ENCODE data around the gene CCDC30. TPM values are rescaled to one million over a fixed set of nuclear protein-coding genes. Genes with fewer than 3 reads are reported as not detected.
A peak's percentile ranks its signal among the peaks of the same experiment; 100 is the strongest.

Gene CCDC30
- polyA plus RNA-seq, 3 donors, result 0.95 to 1.5 (median 1.2) TPM

DNA sequence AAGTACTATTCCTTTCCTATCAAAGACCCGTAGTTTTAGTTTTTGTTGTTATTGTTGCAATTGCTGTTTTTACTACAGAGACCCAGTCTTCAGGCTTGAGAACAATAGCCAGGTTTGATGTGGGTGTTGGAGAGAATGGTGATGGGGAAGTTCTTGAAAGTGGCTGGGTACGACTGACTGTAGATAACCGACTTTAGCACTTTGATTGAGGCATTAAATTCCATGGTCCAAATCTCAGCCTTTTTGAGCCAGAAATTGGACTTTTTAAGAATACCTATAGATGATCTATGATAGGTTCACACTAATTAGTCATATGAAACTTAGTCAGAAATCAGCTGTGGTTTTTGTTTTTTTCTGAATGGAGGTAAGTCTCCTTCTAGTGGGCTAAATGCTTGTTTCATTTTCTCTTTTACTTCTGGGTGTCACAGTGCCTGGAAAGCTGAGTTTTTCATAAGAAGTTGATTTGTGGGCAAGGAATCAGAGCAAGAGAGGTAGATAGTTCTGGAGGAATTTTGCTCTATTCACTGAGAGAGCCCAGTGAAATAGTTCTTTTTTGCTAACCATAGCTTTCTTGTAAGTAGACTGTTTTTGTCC lies 197.9 kb downstream of the CCDC30 start:
- Mint-ChIP-seq H3K4me1 (peaks cover 20% of the 10 kb centered on the region), H3K9me3 (no peaks in the 10 kb centered on the region), H3K36me3 (peaks cover 42 to 50% of the 10 kb centered on the region in 2 donors), H3K27me3 (ENCODE audit: low read depth in 3 of 3) (peaks cover 0 to 3% (median 0%) of the 10 kb centered on the region in 3 donors), H3K4me3 (no peak overlapping the region), H3K27ac (peak overlapping the region in 1 of 7 donors; percentile 5)
- H3K9me3 ChIP-seq (replicated peaks in 1 of 2; ENCODE audit: control insufficient read depth in 1 of 2, insufficient read depth in 1 of 2, low read length in 2 of 2), result no peaks in the 10 kb centered on the region
- H3K4me2 ChIP-seq (replicated peaks; ENCODE audit: extremely low read depth, low read length, poor library complexity, severe bottlenecking), result no peak overlapping the region
- intact Hi-C loops (cut with micrococcal nuclease), result loop anchor here in 1 of 2 donors (2.0 kb wide), 1 partner anchor 22 kb away; the partner anchor contains the start of gene YBX1
- H3K79me2 ChIP-seq (ENCODE audit: insufficient read depth, low read length), result peaks cover 36% of the 10 kb centered on the region
- H3K27ac ChIP-seq (ENCODE audit: low read depth in 1 of 2, low read length in 2 of 2), result no peak overlapping the region
- H3K27me3 ChIP-seq (ENCODE audit: control insufficient read depth in 2 of 2, insufficient read depth in 2 of 2, low read length in 2 of 2), result no peaks in the 10 kb centered on the region
- H3K36me3 ChIP-seq (replicated peaks in 1 of 2; ENCODE audit: control insufficient read depth in 1 of 2, insufficient read depth in 2 of 2, low read length in 2 of 2), result peaks cover 43 to 63% of the 10 kb centered on the region in 2 donors
- no peak overlapping the region for H2AFZ ChIP-seq (ENCODE audit: insufficient read depth, low read depth, low read length, poor library complexity, severe bottlenecking)
- H3K9ac ChIP-seq (ENCODE audit: insufficient read depth, low read length, poor library complexity, severe bottlenecking), result no peak overlapping the region
- H3K4me1 ChIP-seq (ENCODE audit: control insufficient read depth in 1 of 2, insufficient read depth in 2 of 2, low read length in 2 of 2), result peaks cover 15 to 18% of the 10 kb centered on the region in 2 donors
- TF ChIP-seq, protein P1, sequence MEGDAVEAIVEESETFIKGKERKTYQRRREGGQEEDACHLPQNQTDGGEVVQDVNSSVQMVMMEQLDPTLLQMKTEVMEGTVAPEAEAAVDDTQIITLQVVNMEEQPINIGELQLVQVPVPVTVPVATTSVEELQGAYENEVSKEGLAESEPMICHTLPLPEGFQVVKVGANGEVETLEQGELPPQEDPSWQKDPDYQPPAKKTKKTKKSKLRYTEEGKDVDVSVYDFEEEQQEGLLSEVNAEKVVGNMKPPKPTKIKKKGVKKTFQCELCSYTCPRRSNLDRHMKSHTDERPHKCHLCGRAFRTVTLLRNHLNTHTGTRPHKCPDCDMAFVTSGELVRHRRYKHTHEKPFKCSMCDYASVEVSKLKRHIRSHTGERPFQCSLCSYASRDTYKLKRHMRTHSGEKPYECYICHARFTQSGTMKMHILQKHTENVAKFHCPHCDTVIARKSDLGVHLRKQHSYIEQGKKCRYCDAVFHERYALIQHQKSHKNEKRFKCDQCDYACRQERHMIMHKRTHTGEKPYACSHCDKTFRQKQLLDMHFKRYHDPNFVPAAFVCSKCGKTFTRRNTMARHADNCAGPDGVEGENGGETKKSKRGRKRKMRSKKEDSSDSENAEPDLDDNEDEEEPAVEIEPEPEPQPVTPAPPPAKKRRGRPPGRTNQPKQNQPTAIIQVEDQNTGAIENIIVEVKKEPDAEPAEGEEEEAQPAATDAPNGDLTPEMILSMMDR (IDR thresholded peaks at IDR 0.05), result no peak
- no peak overlapping the region for H3K4me3 ChIP-seq (replicated peaks in 1 of 3; ENCODE audit: low read depth in 2 of 3, low read length in 3 of 3)
- no CpG with 5 or more reads among the region's 3 CpGs for WGBS (ENCODE audit: insufficient coverage)
- no peaks in the 10 kb centered on the region for H4K20me1 ChIP-seq (ENCODE audit: insufficient read depth, low read length)
- no peak for DNase-seq

DNA sequence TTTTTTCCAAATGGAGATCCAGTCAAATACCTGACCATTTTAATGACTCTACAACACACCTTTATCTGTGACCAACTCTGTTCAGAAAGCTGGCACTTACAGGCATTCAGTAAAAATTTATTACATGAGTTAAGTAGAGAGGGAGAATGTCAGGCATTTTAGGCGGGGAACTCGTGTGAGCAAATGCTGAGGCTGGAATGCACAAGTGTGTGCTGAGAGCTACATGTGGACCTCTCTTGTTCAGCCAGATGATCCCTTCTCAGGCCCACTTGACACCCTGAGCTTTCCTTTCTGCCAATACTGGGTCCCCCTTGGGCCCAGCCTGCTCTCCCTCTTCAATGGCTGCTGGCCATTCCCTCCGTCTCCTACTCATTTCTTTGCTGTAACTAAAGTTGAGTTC lies 206.8 kb downstream of the CCDC30 start:
- Histone ChIP-seq H4K20me1 (ENCODE audit: insufficient read depth, low read length) (no peaks in the 10 kb centered on the region), H3K9ac (ENCODE audit: insufficient read depth, low read length, poor library complexity, severe bottlenecking) (no peak overlapping the region), H3K27ac (ENCODE audit: low read depth in 1 of 2, low read length in 2 of 2) (no peak overlapping the region), H3K79me2 (ENCODE audit: insufficient read depth, low read length) (no peaks in the 10 kb centered on the region), H3K4me2 (replicated peaks; ENCODE audit: extremely low read depth, low read length, poor library complexity, severe bottlenecking) (no peak overlapping the region), H3K4me1 (ENCODE audit: control insufficient read depth in 1 of 2, insufficient read depth in 2 of 2, low read length in 2 of 2) (no peaks in the 10 kb centered on the region), H3K4me3 (replicated peaks in 1 of 3; ENCODE audit: low read depth in 2 of 3, low read length in 3 of 3) (no peak overlapping the region), H2AFZ (ENCODE audit: insufficient read depth, low read depth, low read length, poor library complexity, severe bottlenecking) (no peak overlapping the region), H3K27me3 (ENCODE audit: control insufficient read depth in 2 of 2, insufficient read depth in 2 of 2, low read length in 2 of 2) (no peaks in the 10 kb centered on the region), H3K9me3 (replicated peaks in 1 of 2; ENCODE audit: control insufficient read depth in 1 of 2, insufficient read depth in 1 of 2, low read length in 2 of 2) (no peaks in the 10 kb centered on the region), H3K36me3 (replicated peaks in 1 of 2; ENCODE audit: control insufficient read depth in 1 of 2, insufficient read depth in 2 of 2, low read length in 2 of 2) (peaks cover 54 to 83% of the 10 kb centered on the region in 2 donors)
- no peak overlapping the region for H3K27ac Mint-ChIP-seq
- peaks cover 63 to 72% of the 10 kb centered on the region in 2 donors for H3K36me3 Mint-ChIP-seq
- intact Hi-C loops (cut with micrococcal nuclease), result no loop called here
- H3K27me3 Mint-ChIP-seq (ENCODE audit: low read depth in 3 of 3), result peaks cover 0 to 2% (median 0%) of the 10 kb centered on the region in 3 donors
- H3K9me3 Mint-ChIP-seq, result no peaks in the 10 kb centered on the region
- no peak for DNase-seq
- no peak overlapping the region for H3K4me3 Mint-ChIP-seq
- 90% methylated on average over 2 of the region's 3 CpGs for WGBS (ENCODE audit: insufficient coverage)
- no peaks in the 10 kb centered on the region for H3K4me1 Mint-ChIP-seq
- TF ChIP-seq, protein P1 (IDR thresholded peaks at IDR 0.05), result no peak
